GM18507 (cell line): ENCODE measurements around the gene XDH.

ENCODE experiments used
- DNase-seq: peaks from one replicate; pipeline ENCODE4 v3.0.0; 2011; ENCODE audit warnings: low read depth; ENCODE audit not compliant: insufficient read length; ENCODE audit errors: extremely low spot score
- FAIRE-seq: peaks from 2 replicates; lab custom pipeline; 2011; peaks lifted over from hg19 to GRCh38; lab: Jason Lieb, UNC

XDH gene

GRCh38 chr2:31404827-31405226 is 9.7 kb downstream of the XDH start:
- no peak for FAIRE-seq

GRCh38 chr2:31404302-31404701 is 10.2 kb downstream of the XDH start:
- DNase-seq (no peak), FAIRE-seq (no peak)

More at GRCh38 chr2:31404827-31405226, 9.7 kb downstream of the XDH start:
- no peak for DNase-seq

GRCh38 chr2:31402388-31402787 is 12.2 kb downstream of the XDH start:
- FAIRE-seq (no peak), DNase-seq (no peak)

- DNase-seq (no peak), FAIRE-seq (no peak)
Measured at GRCh38 chr2:31401580-31401979, 13.0 kb downstream of the XDH start.

GRCh38 chr2:31398881-31399280 is 15.7 kb downstream of the XDH start:
- FAIRE-seq (no peak), DNase-seq (no peak)

- no peak for DNase-seq
- FAIRE-seq = no peak
Measured at GRCh38 chr2:31397094-31397493, 17.4 kb downstream of the XDH start.

- DNase-seq (no peak), FAIRE-seq (no peak)
Measured at GRCh38 chr2:31390324-31390723, 24.2 kb downstream of the XDH start.

- FAIRE-seq (no peak), DNase-seq (no peak)
Measured at GRCh38 chr2:31388736-31389135, 25.8 kb downstream of the XDH start.

- FAIRE-seq = no peak
Measured at GRCh38 chr2:31387850-31388249, 26.7 kb downstream of the XDH start.

GRCh38 chr2:31386648-31387047 is 27.9 kb downstream of the XDH start:
- FAIRE-seq (no peak), DNase-seq (no peak)

More at GRCh38 chr2:31387850-31388249, 26.7 kb downstream of the XDH start:
- DNase-seq = no peak

- DNase-seq (no peak), FAIRE-seq (no peak)
Measured at GRCh38 chr2:31386172-31386571, 28.4 kb downstream of the XDH start.

GRCh38 chr2:31384771-31385276 is 29.7 kb downstream of the XDH start:
- FAIRE-seq (no peak), DNase-seq (no peak)

GRCh38 chr2:31384351-31384750 is 30.2 kb downstream of the XDH start:
- no peak for FAIRE-seq
- DNase-seq = no peak

GRCh38 chr2:31383471-31384153 is 30.9 kb downstream of the XDH start:
- DNase-seq (no peak), FAIRE-seq (no peak)

GRCh38 chr2:31382452-31383120 is 32.0 kb downstream of the XDH start:
- FAIRE-seq (no peak), DNase-seq (no peak)

- FAIRE-seq = no peak
- no peak for DNase-seq
Measured at GRCh38 chr2:31381601-31382000, 32.9 kb downstream of the XDH start.

- no peak for FAIRE-seq
- no peak for DNase-seq
Measured at GRCh38 chr2:31380243-31380642, 34.3 kb downstream of the XDH start.

GRCh38 chr2:31379747-31380146 is 34.8 kb downstream of the XDH start:
- no peak for FAIRE-seq

GRCh38 chr2:31378791-31379501 is 35.6 kb downstream of the XDH start:
- DNase-seq = no peak
- FAIRE-seq = no peak

More at GRCh38 chr2:31379747-31380146, 34.8 kb downstream of the XDH start:
- DNase-seq = no peak

GRCh38 chr2:31378389-31378788 is 36.2 kb downstream of the XDH start:
- FAIRE-seq = no peak
- DNase-seq = no peak
